ENCODE results near the gene FST.

The FST gene

DNA sequence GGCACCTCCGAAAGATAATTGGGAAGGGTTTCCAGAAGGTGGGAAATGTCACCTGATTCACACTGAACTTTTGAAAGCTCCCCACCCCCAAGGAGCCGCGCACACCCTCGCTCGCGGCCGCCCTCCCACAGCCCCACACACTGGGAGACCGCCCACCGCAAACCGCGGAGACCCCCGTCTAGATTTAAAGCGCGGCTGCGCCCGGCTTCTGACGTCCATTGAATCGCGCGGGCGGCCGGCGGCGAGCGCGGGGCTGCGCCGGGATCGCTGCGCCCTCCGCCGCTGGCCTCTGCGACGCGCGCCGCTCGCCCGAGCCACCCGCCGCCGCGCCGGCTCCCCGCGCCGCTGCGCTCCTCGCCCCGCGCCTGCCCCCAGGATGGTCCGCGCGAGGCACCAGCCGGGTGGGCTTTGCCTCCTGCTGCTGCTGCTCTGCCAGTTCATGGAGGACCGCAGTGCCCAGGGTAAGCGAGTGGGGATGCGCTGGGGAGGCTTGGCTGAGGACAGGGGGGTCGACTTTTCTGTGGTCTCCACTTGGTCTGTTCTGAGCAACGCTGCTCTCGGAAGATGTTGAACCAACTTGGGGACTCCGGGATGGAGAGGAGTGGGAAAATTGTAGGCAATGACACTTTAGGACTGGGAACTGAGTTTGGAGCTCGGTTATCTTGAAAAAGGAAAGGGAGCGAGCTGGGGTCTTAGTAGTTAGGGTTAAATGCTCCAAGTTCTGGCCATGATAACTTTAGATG is at the start of gene FST:
Gene FST (plus strand): TSS at position 214 of the 743 bp plus-strand sequence. CDS start 163 bp downstream, at position 377.
- DNase-seq (ENCODE audit: low read depth): no peak

DNA sequence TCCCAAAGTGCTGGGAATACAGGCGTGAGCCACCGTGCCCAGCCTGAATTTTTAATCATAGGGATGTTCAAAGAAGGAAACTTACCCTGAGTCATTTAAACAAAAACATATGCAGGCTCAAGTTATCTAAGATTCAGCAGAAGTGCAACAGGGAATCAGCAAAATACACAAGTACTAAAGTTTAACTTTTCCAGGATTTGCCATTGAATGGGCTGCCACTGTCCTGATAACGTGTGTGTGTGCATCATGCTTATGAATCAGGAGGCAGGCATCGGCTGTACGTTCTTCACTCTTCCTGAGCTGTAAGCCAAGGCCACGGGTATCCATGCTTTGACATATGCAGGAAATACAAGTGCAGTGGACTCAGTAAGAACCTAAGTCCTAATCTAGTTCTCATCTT is 48.8 kb upstream of the FST start:
- no peak for DNase-seq (ENCODE audit: low read depth)

- no peak for DNase-seq (ENCODE audit: low read depth)
Observed at GRCh38 chr5:53433026-53433425, 47.4 kb upstream of the FST start.

- peak; percentile 52 for DNase-seq (ENCODE audit: low read depth)
Observed at GRCh38 chr5:53434541-53434940, 45.9 kb upstream of the FST start.

DNA sequence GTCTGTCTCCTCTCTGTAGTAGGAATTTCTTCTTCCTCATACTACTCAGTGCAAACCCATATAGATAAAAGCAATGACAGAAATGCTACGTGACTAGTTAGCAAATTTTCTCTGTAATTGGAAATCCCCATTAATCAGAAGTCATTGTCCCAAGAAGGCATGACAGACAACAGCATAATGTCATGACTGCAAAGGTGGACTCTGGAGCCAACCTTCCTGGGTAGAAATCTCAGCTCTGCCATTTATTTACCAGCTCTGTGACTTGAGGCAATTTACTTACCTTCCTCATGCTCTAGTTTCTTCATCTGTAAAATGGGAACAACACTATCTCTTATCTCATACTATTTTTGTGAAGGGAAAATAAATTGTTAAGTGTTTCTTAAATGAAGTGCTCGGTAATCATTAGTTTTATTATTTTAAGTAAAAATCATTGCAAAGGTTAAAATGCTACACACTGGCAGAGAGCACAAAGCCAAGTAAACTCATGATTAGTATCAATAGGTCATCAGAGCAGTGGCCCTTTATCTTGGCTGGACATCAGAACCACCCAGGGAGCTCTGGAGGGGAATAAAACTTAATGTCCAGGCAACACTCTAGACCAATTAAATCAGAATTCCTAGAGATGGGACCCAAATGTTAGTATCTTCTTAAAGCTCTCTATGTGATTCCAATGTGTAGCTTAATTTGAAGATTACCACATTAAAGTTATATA is 43.8 kb upstream of the FST start:
- DNase-seq (ENCODE audit: low read depth): no peak

- DNase-seq (ENCODE audit: low read depth): no peak
Observed at GRCh38 chr5:53438079-53438478, 42.4 kb upstream of the FST start.

GRCh38 chr5:53438486-53439472 is 41.6 kb upstream of the FST start:
- peak; percentile 35 for DNase-seq (ENCODE audit: low read depth)

- DNase-seq (ENCODE audit: low read depth): no peak
Observed at GRCh38 chr5:53442961-53443360, 37.5 kb upstream of the FST start.

DNA sequence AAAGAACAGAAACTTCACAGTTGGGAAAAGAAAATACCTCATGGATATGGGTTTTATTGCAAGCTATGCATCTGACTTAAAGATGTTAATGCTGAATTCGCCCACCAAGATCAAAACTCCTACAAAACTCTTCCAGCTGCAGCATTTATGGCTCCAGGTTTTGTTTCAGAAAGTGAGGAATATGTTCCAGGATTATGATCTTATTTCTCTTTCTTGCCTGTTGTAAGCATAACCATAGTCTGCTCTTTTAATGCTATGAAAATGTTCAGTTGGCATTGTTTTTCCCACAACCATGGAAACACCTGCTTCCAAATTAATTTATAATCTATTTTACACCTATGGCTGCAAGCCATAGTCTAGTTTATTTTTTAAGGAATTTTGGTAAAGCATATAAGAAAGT is 34.9 kb upstream of the FST start:
- no peak for DNase-seq (ENCODE audit: low read depth)

DNA sequence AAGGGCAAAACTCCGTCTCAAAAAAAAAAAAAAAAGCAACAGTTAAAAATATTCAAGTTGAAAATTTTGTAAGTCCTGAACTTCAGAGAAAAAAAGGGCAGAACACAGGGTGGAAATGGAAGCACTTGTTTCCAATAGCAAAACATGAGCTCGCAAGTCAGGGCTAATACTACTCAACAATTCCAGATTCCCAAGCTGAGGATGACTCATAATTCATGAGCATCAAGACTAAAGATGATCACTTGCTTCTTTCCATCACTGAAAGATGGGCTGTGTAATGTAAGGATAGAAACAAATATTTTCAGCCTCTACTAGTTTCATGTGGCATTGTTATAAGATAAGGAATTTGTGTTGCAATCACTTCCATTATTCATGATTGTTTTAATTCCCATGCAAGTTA is 33.5 kb upstream of the FST start:
- peak; percentile 47 for DNase-seq (ENCODE audit: low read depth)

DNA sequence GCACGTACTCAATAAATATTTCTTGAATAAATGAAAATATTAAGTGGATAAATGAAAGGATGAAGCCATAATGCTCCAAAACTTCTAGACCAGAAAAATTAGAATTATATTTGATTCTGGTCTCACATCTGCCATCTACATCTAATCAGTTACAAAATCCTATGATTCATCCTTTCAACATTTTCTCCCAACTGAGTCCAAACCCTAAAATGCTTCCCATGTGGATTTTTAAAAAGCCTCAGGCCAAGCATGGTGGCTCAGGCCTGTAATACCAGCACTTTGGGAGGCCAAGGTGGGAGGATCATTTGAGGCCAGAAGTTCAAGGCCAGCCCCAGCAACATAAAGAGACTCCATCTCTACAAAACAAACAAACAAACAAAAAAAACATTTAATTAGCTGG is 31.6 kb upstream of the FST start:
- peak; percentile 3 for DNase-seq (ENCODE audit: low read depth)

DNA sequence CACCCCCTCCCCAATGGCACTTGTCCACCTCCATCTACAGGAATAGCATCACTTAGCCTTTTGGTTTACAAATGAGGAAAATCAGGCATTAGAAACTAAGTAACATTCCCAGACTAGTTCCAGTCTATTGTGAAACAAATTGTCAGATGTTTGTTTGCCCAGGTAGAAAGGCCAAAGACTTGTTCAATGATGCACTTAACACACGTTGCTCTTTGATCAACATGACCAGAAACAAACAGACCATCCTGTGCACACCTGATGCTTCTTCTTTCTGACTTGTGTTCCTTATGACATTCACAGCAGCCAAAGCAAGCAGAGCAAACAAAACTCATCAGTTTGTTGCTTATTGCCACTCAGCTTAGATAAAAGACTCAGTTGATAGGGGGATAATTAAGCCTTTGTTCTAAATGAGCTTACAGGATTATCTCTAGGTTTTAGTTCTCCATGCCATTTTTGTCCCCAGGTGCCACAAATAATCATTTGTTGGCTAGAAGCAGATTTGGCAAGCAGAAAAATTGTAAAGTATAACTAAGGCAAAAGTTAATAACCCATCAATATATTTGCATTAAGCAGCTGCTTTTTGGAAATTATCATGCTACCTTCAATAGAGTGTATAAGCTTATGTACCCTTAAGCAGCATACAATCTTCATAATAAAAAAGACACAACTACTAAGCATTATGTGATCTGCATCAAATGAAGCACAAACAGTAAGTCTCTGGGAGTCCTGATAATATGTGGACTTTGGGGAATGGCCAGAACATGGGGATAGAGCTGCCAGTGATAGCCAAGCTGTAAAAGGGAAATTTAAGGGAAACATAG is 26.3 kb upstream of the FST start:
- no peak for DNase-seq (ENCODE audit: low read depth)

DNA sequence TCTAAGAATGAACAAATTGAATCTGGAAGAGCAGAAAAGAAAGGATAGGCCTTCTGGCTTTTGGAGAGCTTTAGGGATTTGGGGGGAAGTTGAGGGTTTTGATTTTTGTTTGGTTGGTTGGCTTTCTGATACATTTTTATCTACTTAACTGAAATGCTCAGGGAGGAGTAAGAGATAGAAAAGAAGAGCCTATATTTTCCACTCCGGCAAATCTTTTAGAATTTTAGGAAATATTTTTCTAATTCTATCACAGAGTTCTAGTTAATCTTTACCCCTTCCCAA is 25.8 kb upstream of the FST start:
- no peak for DNase-seq (ENCODE audit: low read depth)

- DNase-seq (ENCODE audit: low read depth): no peak
Observed at GRCh38 chr5:53456366-53456765, 24.1 kb upstream of the FST start.

- no peak for DNase-seq (ENCODE audit: low read depth)
Observed at GRCh38 chr5:53463909-53464621, 16.4 kb upstream of the FST start.

GRCh38 chr5:53464722-53465121 is 15.7 kb upstream of the FST start:
- no peak for DNase-seq (ENCODE audit: low read depth)

- no peak for DNase-seq (ENCODE audit: low read depth)
Observed at GRCh38 chr5:53469946-53470687, 10.3 kb upstream of the FST start.

DNA sequence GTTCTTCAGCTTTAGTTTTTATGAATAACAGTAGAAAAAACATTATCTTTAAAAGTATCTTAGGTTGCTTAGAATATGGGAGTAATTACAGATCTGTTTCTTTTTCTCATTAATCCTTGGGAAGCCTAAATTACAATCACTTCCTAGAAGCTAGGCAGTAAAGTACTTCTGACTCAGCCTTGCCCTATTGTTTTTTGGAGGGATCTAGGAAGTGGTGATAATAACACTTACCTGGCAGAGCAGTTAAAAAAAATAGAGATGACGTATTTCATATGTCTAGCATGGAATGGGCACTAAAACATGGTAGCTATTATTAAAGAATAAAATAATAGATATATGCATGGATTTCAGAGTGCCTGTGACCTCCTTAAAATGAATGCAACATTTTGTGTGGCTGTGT is 8.2 kb upstream of the FST start:
- no peak for DNase-seq (ENCODE audit: low read depth)

DNA sequence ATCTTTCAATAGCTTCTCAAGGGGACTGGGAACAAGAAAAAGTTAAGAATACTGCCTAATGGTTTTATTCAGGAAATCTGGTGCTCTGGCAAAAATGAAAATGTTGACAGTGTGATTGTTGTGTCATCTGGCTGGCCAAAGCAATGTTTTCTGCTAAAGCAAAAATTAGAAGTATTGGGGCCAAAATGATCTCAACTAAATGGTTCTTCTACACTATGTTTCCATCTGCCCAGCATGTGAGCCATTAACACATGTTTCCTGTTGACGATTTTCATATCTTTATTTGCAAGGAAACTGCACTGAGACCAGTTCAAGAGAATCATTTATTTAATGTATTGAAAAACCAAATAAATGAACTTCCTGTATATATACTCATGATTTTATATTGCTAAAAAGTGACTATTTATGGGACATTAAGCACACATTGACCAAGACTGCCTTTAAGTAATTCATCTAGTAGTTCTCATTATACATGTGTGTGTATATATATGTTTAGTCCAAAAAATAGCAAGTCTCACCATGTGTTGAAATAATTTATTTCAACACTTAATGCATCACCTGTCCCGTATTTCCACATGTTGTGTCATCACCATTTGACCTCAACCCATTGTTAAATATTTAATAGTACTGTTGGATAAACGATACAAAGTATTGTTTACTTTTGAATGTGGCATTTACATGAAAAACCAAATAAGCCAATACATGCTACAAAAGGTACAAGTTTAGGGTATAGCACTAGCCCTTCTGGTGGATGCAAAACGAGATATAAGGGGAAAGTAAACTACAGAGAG is 7.5 kb upstream of the FST start:
- DNase-seq (ENCODE audit: low read depth): no peak

- DNase-seq (ENCODE audit: low read depth): no peak
Observed at GRCh38 chr5:53473633-53474032, 6.8 kb upstream of the FST start.
